ENCODE results near the gene CCDC15. TPM values are rescaled to one million over a fixed set of nuclear protein-coding genes. Genes with fewer than 3 reads are reported as not detected.

Gene CCDC15
- total and polyA plus RNA-seq, 2 experiments from 2014 or later, result 2.9 to 3.3 TPM

GRCh38 chr11:125078016-125078415 is 124.0 kb downstream of the CCDC15 start:
- H2AFZ ChIP-seq, result no peak overlapping the region
- DNase-seq (ENCODE audit: low spot score), result no peak
- no peaks in the 10 kb centered on the region for H3K4me1 ChIP-seq (ENCODE audit: insufficient read depth)
- H3K27me3 ChIP-seq (ENCODE audit: insufficient read depth), result no peaks in the 10 kb centered on the region
- H3K4me3 ChIP-seq, result no peak overlapping the region
- no peaks in the 10 kb centered on the region for H3K9me2 ChIP-seq (ENCODE audit: insufficient read depth)
- no peaks in the 10 kb centered on the region; the same call in 2 of the 3 replicates for H3K9me3 Mint-ChIP-seq
- TF ChIP-seq, protein P1, sequence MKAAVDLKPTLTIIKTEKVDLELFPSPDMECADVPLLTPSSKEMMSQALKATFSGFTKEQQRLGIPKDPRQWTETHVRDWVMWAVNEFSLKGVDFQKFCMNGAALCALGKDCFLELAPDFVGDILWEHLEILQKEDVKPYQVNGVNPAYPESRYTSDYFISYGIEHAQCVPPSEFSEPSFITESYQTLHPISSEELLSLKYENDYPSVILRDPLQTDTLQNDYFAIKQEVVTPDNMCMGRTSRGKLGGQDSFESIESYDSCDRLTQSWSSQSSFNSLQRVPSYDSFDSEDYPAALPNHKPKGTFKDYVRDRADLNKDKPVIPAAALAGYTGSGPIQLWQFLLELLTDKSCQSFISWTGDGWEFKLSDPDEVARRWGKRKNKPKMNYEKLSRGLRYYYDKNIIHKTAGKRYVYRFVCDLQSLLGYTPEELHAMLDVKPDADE (IDR thresholded peaks at IDR 0.05), result no peak
- TF ChIP-seq POLR2AphosphoS5 (IDR thresholded peaks at IDR 0.05; ENCODE audit: low read depth), result no peak
- no peak for TF ChIP-seq ZNF462 (CRISPR knock-in tag; IDR thresholded peaks at IDR 0.05)
- no peak for TF ChIP-seq ZNF114 (CRISPR knock-in tag; IDR thresholded peaks at IDR 0.05)
- TF ChIP-seq STAT1 (IDR thresholded peaks at IDR 0.05; ENCODE audit: unreplicated experiment), result no peak
- no peak for TF ChIP-seq NANOG (IDR thresholded peaks at IDR 0.05; ENCODE audit: borderline replicate concordance)
- TF ChIP-seq REST (IDR thresholded peaks at IDR 0.05; ENCODE audit: unreplicated experiment), result no peak
- no peak for TF ChIP-seq JUNB (IDR thresholded peaks at IDR 0.05; ENCODE audit: unreplicated experiment)
- no peak for TF ChIP-seq CREB1 (CRISPR knock-in tag; IDR thresholded peaks at IDR 0.05; ENCODE audit: low read depth)
- TF ChIP-seq ZNF331 (CRISPR knock-in tag; IDR thresholded peaks at IDR 0.05; ENCODE audit: low read depth), result no peak
- TF ChIP-seq, protein P2, sequence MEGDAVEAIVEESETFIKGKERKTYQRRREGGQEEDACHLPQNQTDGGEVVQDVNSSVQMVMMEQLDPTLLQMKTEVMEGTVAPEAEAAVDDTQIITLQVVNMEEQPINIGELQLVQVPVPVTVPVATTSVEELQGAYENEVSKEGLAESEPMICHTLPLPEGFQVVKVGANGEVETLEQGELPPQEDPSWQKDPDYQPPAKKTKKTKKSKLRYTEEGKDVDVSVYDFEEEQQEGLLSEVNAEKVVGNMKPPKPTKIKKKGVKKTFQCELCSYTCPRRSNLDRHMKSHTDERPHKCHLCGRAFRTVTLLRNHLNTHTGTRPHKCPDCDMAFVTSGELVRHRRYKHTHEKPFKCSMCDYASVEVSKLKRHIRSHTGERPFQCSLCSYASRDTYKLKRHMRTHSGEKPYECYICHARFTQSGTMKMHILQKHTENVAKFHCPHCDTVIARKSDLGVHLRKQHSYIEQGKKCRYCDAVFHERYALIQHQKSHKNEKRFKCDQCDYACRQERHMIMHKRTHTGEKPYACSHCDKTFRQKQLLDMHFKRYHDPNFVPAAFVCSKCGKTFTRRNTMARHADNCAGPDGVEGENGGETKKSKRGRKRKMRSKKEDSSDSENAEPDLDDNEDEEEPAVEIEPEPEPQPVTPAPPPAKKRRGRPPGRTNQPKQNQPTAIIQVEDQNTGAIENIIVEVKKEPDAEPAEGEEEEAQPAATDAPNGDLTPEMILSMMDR (conservative IDR thresholded peaks at IDR 0.05; ENCODE audit: low read depth in 2 of 2), result no peak
- no peak overlapping the region for H3K27ac ChIP-seq (ENCODE audit: low read depth)
- no peak overlapping the region for H3K4me2 ChIP-seq
- H3F3A ChIP-seq (replicated peaks; ENCODE audit: low read depth), result no peaks in the 10 kb centered on the region
- no peak overlapping the region for H3K27ac Mint-ChIP-seq
- no peak overlapping the region for H3K4me3 Mint-ChIP-seq
- ATAC-seq, result no peak
- H3K79me2 ChIP-seq (replicated peaks; ENCODE audit: insufficient read depth), result no peaks in the 10 kb centered on the region
- H3K27me3 Mint-ChIP-seq (ENCODE audit: insufficient read depth, low read depth, poor library complexity), result peaks cover 18% of the 10 kb centered on the region
- no peaks in the 10 kb centered on the region for H4K20me1 ChIP-seq (replicated peaks; ENCODE audit: insufficient read depth)
- no peaks in the 10 kb centered on the region for H3K36me3 ChIP-seq (ENCODE audit: insufficient read depth)
- peaks cover 2% of the 10 kb centered on the region; the same call in 2 of the 3 replicates for H3K4me1 Mint-ChIP-seq
- no peaks in the 10 kb centered on the region for H3K36me3 Mint-ChIP-seq (ENCODE audit: low read depth)
